Choroid plexus epithelial cell (primary cell): ENCODE measurements around the gene PRKCA.

Experiments used
- DNase-seq: peaks from one replicate; pipeline ENCODE4 v3.0.0-alpha.2; 2010; ENCODE audit warnings: low read depth
- H3K4me3 ChIP-seq: 2 replicates; pipeline ENCODE4 v1.5.1; 2011; ENCODE audit warnings: low read depth, mild to moderate bottlenecking, control low read depth, low read length, moderate library complexity
- TF ChIP-seq, protein P1 (sequence below): conservative IDR thresholded peaks from 2 replicates; pipeline ENCODE4 v1.5.1; 2011; ENCODE audit warnings: low read depth, mild to moderate bottlenecking, control low read depth, inconsistent platforms, low read length, moderate library complexity

PRKCA gene

GRCh38 chr17:66807182-66807581, 504.8 kb downstream of the PRKCA start:
- TF ChIP-seq, protein P1, sequence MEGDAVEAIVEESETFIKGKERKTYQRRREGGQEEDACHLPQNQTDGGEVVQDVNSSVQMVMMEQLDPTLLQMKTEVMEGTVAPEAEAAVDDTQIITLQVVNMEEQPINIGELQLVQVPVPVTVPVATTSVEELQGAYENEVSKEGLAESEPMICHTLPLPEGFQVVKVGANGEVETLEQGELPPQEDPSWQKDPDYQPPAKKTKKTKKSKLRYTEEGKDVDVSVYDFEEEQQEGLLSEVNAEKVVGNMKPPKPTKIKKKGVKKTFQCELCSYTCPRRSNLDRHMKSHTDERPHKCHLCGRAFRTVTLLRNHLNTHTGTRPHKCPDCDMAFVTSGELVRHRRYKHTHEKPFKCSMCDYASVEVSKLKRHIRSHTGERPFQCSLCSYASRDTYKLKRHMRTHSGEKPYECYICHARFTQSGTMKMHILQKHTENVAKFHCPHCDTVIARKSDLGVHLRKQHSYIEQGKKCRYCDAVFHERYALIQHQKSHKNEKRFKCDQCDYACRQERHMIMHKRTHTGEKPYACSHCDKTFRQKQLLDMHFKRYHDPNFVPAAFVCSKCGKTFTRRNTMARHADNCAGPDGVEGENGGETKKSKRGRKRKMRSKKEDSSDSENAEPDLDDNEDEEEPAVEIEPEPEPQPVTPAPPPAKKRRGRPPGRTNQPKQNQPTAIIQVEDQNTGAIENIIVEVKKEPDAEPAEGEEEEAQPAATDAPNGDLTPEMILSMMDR = no peak
- no peak for DNase-seq
- no peak overlapping the region for H3K4me3 ChIP-seq

DNA sequence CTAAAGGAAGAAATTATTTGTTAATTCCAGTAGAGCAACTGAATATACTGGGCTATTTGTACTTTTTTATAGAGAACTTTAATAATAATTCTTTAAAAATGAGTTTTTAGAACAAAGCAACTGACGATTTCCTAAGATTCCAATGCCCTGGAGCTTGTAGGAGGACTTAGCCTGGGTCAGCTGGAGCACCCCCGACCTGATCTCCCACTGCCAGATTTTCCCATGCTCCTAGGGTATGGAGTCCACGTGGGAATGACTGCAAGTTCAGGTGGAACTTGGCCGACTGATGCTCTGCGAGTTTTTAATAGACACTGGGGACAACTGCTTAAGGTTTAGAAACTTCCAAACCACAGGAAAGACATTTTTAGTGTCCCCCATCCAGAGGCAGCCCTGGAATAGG, 507.0 kb downstream of the PRKCA start:
- DNase-seq = no peak
- TF ChIP-seq, protein P1 = no peak
- H3K4me3 ChIP-seq = no peak overlapping the region

GRCh38 chr17:66810951-66811682, 508.7 kb downstream of the PRKCA start:
- no peak for DNase-seq
- TF ChIP-seq, protein P1 = no peak
- H3K4me3 ChIP-seq = no peak overlapping the region

DNA sequence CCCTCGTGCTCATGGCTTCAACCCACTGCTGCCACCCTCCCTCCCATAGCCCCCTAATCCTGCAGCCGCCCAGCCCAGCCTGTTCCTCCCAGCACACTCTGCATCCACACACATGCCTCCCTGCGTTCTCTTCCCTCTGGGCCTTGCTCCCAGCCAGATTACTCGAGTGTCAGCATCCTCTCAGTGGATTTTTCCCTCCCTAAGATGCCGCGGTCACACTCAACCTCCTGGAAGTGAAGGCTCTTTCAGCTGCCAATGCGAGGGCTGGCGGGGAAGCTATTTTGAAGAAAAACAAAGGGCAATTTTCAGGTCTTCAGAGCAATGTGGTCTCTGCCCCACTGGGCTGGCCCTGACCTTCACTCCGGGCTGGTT, 509.3 kb downstream of the PRKCA start:
- no peak overlapping the region for H3K4me3 ChIP-seq
- DNase-seq = no peak
- TF ChIP-seq, protein P1 = no peak

GRCh38 chr17:66812571-66812970, 510.2 kb downstream of the PRKCA start:
- H3K4me3 ChIP-seq = no peak overlapping the region
- TF ChIP-seq, protein P1 = no peak
- DNase-seq = no peak

DNA sequence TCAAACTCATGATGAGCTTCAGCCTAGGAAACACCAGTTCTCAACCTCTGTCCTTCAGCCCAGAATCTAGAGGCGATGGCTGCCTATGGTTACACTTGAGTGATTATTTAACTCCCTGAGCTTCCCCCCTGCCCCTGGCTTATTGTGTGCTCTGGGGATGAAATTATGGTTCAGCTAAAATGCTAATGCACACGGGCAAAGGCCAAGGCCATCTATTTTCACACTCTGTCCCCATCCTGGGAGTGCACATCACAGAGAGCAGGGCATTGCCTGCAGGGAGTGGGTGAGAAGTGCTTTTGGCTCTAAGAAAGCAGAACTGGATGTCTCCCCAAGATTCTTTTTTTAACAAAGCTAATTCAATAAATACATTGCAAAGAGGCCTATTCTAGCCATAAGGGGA, 510.9 kb downstream of the PRKCA start:
- no peak for DNase-seq
- TF ChIP-seq, protein P1 = no peak
- H3K4me3 ChIP-seq = no peak overlapping the region

DNA sequence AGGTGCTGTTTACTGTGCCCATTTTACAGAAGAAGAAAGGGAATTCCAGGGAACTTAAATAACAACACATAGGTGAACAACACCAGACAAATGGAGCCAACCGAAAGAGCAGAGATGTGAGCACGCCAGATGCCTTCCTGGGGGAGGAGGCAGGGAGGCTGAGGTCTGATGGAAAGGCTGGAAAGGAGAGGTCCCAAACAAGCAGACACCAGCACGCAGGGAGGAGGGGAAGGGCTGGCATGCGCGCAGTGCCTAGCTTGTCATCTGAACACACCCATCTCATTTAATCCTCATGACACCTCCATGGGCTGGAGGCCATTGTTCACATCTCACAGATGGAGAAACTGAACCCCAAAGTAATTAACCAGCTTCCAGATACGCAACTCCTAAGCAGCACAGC, 511.6 kb downstream of the PRKCA start:
- no peak for DNase-seq
- TF ChIP-seq, protein P1 = no peak

More for the DNA sequence above, 511.6 kb downstream of the PRKCA start:
- no peak overlapping the region for H3K4me3 ChIP-seq
